Measurements from ENCODE around the gene CEBPB. TPM values are rescaled to one million over a fixed set of nuclear protein-coding genes. Genes with fewer than 3 reads are reported as not detected.

Gene CEBPB
- total RNA-seq, 1 experiment from 2014 or later, result 22.6 TPM

GRCh38 chr20:50188879-50189680, 1.6 kb upstream of the CEBPB start:
- Histone ChIP-seq H2BK20ac (ENCODE audit: low read depth, low read length, poor library complexity, severe bottlenecking) (no peak overlapping the region), H2AFZ (ENCODE audit: low read length) (no peak overlapping the region), H2BK120ac (ENCODE audit: low read depth, low read length, poor library complexity, severe bottlenecking) (no peak overlapping the region), H3K56ac (ENCODE audit: insufficient read length, low read depth, low read length) (no peak overlapping the region), H3K4ac (ENCODE audit: low read depth, low read length) (no peak overlapping the region), H3K23ac (ENCODE audit: insufficient read length, low read depth, low read length) (no peak overlapping the region), H3K18ac (ENCODE audit: insufficient read length, low read depth, low read length) (no peak overlapping the region), H2BK15ac (ENCODE audit: low read depth, low read length) (no peak overlapping the region), H4K5ac (ENCODE audit: insufficient read length, low read depth, low read length) (no peak overlapping the region), H3K14ac (ENCODE audit: insufficient read depth, low read length) (no peak overlapping the region), H2BK12ac (ENCODE audit: insufficient read length, low read depth, low read length) (no peak overlapping the region), H3K79me2 (ENCODE audit: insufficient read depth, low read length) (peaks cover 1% of the 10 kb centered on the region; the same call in 1 of the 2 replicates), H3K4me1 (ENCODE audit: insufficient read depth, low read length) (peaks cover 2% of the 10 kb centered on the region; the same call in 1 of the 2 replicates), H4K91ac (ENCODE audit: insufficient read length, low read depth, low read length) (no peak overlapping the region), H2BK5ac (ENCODE audit: insufficient read length, low read length) (no peak overlapping the region), H3K27ac (ENCODE audit: insufficient read length, low read depth, low read length) (no peak overlapping the region), H2AK5ac (ENCODE audit: insufficient read length, low read length) (no peak overlapping the region), H3K9ac (ENCODE audit: extremely low read depth, insufficient read length, low read length) (no peak overlapping the region), H4K8ac (replicated peaks; ENCODE audit: insufficient read length, low read depth, low read length) (no peak overlapping the region), H3K23me2 (ENCODE audit: insufficient read length, low read depth, low read length, poor library complexity, severe bottlenecking) (peaks cover 5% of the 10 kb centered on the region), H3K27me3 (ENCODE audit: insufficient read depth, low read length) (no peaks in the 10 kb centered on the region), H3K4me2 (ENCODE audit: insufficient read depth, insufficient read length, low read length) (no peak overlapping the region), H3T11ph (ENCODE audit: low read length) (no peak overlapping the region), H3K9me3 (ENCODE audit: control insufficient read depth, low read depth, low read length) (no peaks in the 10 kb centered on the region), H4K20me1 (ENCODE audit: control insufficient read depth, insufficient read depth, insufficient read length) (peaks cover 3% of the 10 kb centered on the region), H3K79me1 (ENCODE audit: insufficient read depth, low read depth, low read length, poor library complexity, severe bottlenecking) (no peaks in the 10 kb centered on the region)
- Mint-ChIP-seq H3K27ac (peak overlapping the region in 1 of 3 experiments; percentile 85; a peak in 1 of 7 replicates), H3K9me3 (no peaks in the 10 kb centered on the region; a peak in 3 of 5 replicates), H3K4me1 (peaks cover 33 to 47% of the 10 kb centered on the region in 2 experiments), H3K4me3 (peak overlapping the region; percentile 12 to 74; a peak in 3 of 5 replicates), H3K27me3 (ENCODE audit: low read depth) (peaks cover 11% of the 10 kb centered on the region), H3K36me3 (ENCODE audit: insufficient read depth in 1 of 3, low read depth in 3 of 3) (peaks cover 0 to 5% (median 0%) of the 10 kb centered on the region in 3 experiments; a peak in 3 of 7 replicates)
- no peak for DNase-seq
- WGBS (ENCODE audit: extremely low coverage, insufficient read length, low lambda C conversion rate), result no CpG with 5 or more reads among the region's 18 CpGs
- TF ChIP-seq, protein P1, sequence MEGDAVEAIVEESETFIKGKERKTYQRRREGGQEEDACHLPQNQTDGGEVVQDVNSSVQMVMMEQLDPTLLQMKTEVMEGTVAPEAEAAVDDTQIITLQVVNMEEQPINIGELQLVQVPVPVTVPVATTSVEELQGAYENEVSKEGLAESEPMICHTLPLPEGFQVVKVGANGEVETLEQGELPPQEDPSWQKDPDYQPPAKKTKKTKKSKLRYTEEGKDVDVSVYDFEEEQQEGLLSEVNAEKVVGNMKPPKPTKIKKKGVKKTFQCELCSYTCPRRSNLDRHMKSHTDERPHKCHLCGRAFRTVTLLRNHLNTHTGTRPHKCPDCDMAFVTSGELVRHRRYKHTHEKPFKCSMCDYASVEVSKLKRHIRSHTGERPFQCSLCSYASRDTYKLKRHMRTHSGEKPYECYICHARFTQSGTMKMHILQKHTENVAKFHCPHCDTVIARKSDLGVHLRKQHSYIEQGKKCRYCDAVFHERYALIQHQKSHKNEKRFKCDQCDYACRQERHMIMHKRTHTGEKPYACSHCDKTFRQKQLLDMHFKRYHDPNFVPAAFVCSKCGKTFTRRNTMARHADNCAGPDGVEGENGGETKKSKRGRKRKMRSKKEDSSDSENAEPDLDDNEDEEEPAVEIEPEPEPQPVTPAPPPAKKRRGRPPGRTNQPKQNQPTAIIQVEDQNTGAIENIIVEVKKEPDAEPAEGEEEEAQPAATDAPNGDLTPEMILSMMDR (conservative IDR thresholded peaks at IDR 0.05), result no peak
